Astrocyte of the spinal cord (primary cell): Measurements from ENCODE around the gene DOCK3.

Source experiments
- DNase-seq: peaks from one replicate; pipeline ENCODE4 v3.0.0; 2011; ENCODE audit warnings: low read depth, low spot score
- H3K4me3 ChIP-seq: 2 replicates; pipeline ENCODE4 v1.5.1; 2011; ENCODE audit warnings: low read depth, mild to moderate bottlenecking, low read length, moderate library complexity
- CTCF ChIP-seq: IDR thresholded peaks from 2 replicates; pipeline ENCODE4 v1.5.1; 2012; ENCODE audit warnings: low read depth, mild to moderate bottlenecking, low read length, inconsistent platforms
- in situ Hi-C: cut with HindIII; loops from 2 replicates; pipeline ENCODE4 v1.10.0; 2017; ENCODE audit warnings: low sequenced_read_pairs

Gene DOCK3

GRCh38 chr3:51401735-51402134, 727.0 kb downstream of the DOCK3 start:
- no peak for DNase-seq
- no peak overlapping the region for H3K4me3 ChIP-seq
- TF ChIP-seq CTCF, result no peak
- in situ Hi-C loops, result no loop called here

- in situ Hi-C loops, result no loop called here
- no peak for TF ChIP-seq CTCF
- no peak overlapping the region for H3K4me3 ChIP-seq
Observed at GRCh38 chr3:51403675-51404074, 728.9 kb downstream of the DOCK3 start.

GRCh38 chr3:51408021-51408420, 733.3 kb downstream of the DOCK3 start:
- no peak overlapping the region for H3K4me3 ChIP-seq
- no peak for DNase-seq
- no peak for TF ChIP-seq CTCF
- in situ Hi-C loops, result no loop called here

More at GRCh38 chr3:51403675-51404074, 728.9 kb downstream of the DOCK3 start:
- no peak for DNase-seq

GRCh38 chr3:51408813-51409212, 734.1 kb downstream of the DOCK3 start:
- no peak for TF ChIP-seq CTCF
- H3K4me3 ChIP-seq, result no peak overlapping the region
- in situ Hi-C loops, result no loop called here
- DNase-seq, result no peak

- DNase-seq, result no peak
- H3K4me3 ChIP-seq, result no peak overlapping the region
- TF ChIP-seq CTCF, result no peak
- in situ Hi-C loops, result no loop called here
Observed at GRCh38 chr3:51422211-51422610, 747.5 kb downstream of the DOCK3 start.

- H3K4me3 ChIP-seq, result no peak overlapping the region
- no peak for DNase-seq
- in situ Hi-C loops, result no loop called here
- TF ChIP-seq CTCF, result no peak
Observed at GRCh38 chr3:51426921-51427320, 752.2 kb downstream of the DOCK3 start.

- no peak for TF ChIP-seq CTCF
- DNase-seq, result no peak
- H3K4me3 ChIP-seq, result no peak overlapping the region
- in situ Hi-C loops, result no loop called here
Observed at GRCh38 chr3:51429138-51429537, 754.4 kb downstream of the DOCK3 start.
